MM.1S (cell line): ENCODE results near the gene PICK1.

Experiments
- EZH2 ChIP-seq: fragments of 300-600 bp; sonication (generic); optimal IDR thresholded peaks from 2 replicates; pipeline ENCODE3; 2017; ENCODE audit warnings: low read depth, mild to moderate bottlenecking, antibody characterized with exemption, low read length, mixed read lengths
- TF ChIP-seq, protein P1 (sequence below): fragments of 300-600 bp; sonication (generic); IDR thresholded peaks from 2 replicates; pipeline ENCODE4 v1.5.1; 2016; ENCODE audit warnings: antibody characterized with exemption, low read length, mixed read lengths

DNA sequence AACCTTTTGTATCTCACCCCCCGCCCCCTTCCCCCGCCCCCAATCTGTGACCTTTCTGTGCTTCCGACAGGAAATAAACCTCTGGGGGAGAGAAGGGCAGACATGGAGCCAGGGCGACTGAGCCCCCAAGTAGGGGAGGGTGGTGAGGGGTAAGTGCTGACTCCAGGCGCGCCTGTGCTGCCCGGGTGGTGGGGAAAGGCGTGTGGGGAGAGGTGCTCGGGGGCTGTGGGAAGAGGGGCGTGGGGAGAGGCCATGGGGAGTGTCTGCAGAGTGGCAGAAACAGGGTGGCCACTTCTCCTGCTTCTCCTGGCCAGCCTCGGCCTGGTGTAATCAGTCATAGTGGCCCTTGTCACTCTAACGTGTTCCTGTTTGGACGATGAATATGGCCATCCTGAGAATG is 18.8 kb downstream of the PICK1 start:
- TF ChIP-seq, protein P1, sequence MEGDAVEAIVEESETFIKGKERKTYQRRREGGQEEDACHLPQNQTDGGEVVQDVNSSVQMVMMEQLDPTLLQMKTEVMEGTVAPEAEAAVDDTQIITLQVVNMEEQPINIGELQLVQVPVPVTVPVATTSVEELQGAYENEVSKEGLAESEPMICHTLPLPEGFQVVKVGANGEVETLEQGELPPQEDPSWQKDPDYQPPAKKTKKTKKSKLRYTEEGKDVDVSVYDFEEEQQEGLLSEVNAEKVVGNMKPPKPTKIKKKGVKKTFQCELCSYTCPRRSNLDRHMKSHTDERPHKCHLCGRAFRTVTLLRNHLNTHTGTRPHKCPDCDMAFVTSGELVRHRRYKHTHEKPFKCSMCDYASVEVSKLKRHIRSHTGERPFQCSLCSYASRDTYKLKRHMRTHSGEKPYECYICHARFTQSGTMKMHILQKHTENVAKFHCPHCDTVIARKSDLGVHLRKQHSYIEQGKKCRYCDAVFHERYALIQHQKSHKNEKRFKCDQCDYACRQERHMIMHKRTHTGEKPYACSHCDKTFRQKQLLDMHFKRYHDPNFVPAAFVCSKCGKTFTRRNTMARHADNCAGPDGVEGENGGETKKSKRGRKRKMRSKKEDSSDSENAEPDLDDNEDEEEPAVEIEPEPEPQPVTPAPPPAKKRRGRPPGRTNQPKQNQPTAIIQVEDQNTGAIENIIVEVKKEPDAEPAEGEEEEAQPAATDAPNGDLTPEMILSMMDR = no peak
- no peak for TF ChIP-seq EZH2
